Vagina (tissue), 2 donors: Measurements from ENCODE around the gene F12. TPM values are rescaled to one million over a fixed set of nuclear protein-coding genes. Genes with fewer than 3 reads are reported as not detected.

ENCODE experiments used
- DNase-seq, 2 donors: peaks; one replicate each; pipeline ENCODE4 v3.0.0-alpha.2; 2017; ENCODE audit errors: extremely low spot score in 2 of 2
- H3K27ac ChIP-seq: fragments of 200-600 bp; sonication (generic); one replicate; pipeline ENCODE4 v1.5.1; 2019
- H3K27me3 ChIP-seq: fragments of 200-600 bp; sonication (generic); one replicate; pipeline ENCODE4 v1.5.1; 2019
- H3K36me3 ChIP-seq, 2 donors: fragments of 200-600 bp; sonication (generic); one replicate each; pipeline ENCODE4 v1.5.1; 2017 to 2019
- H3K4me1 ChIP-seq: fragments of 200-600 bp; sonication (generic); one replicate; pipeline ENCODE4 v1.5.1; 2019
- H3K4me3 ChIP-seq, 2 donors: fragments of 200-600 bp; sonication (generic); 1 replicate in 1 of 2; 2 replicates in 1 of 2; pipeline ENCODE4 v1.5.1; 2016 to 2019
- H3K9me3 ChIP-seq: fragments of 200-600 bp; sonication (generic); one replicate; pipeline ENCODE4 v1.5.1; 2019
- POLR2A ChIP-seq, 2 donors: fragments of 450-650 bp; IDR thresholded peaks; one replicate each; pipeline ENCODE4 v1.6.1; 2017; ENCODE audit warnings: antibody characterized with exemption in 2 of 2, mild to moderate bottlenecking in 2 of 2, moderate library complexity in 2 of 2
- POLR2AphosphoS5 ChIP-seq, 2 donors: sonication (generic); formaldehyde crosslinking; IDR thresholded peaks; one replicate each; pipeline ENCODE4 v1.9.0; 2017; ENCODE audit warnings: antibody characterized with exemption in 2 of 2, mild to moderate bottlenecking in 2 of 2, low read depth in 1 of 2; ENCODE audit not compliant: insufficient read depth in 1 of 2
- intact Hi-C: fragments of 100-400 bp; cut with DNase I; formaldehyde crosslinking; loops from one replicate; pipeline ENCODE4 v1.15.1; 2023
- total RNA-seq: library from RNA; depleted of rRNA; stranded (reverse); fragments of >200 nt; gene quantifications from one replicate; pipeline ENCODE4 v1.2.3, GENCODE V29; 2016
- TF ChIP-seq, protein P1 (sequence below), 3 experiments: fragments of 450-650 bp in 2 of 3; fragments of 200-600 bp in 1 of 3; sonication (generic) in 1 of 3; IDR thresholded peaks; one replicate each; pipeline ENCODE4 v1.5.1; 2017 to 2019; ENCODE audit warnings: antibody characterized with exemption in 3 of 3, mild to moderate bottlenecking in 2 of 3, moderate library complexity in 2 of 3

F12 gene
- total RNA-seq, 1 donor from 2014 or later: 5.2 TPM

DNA sequence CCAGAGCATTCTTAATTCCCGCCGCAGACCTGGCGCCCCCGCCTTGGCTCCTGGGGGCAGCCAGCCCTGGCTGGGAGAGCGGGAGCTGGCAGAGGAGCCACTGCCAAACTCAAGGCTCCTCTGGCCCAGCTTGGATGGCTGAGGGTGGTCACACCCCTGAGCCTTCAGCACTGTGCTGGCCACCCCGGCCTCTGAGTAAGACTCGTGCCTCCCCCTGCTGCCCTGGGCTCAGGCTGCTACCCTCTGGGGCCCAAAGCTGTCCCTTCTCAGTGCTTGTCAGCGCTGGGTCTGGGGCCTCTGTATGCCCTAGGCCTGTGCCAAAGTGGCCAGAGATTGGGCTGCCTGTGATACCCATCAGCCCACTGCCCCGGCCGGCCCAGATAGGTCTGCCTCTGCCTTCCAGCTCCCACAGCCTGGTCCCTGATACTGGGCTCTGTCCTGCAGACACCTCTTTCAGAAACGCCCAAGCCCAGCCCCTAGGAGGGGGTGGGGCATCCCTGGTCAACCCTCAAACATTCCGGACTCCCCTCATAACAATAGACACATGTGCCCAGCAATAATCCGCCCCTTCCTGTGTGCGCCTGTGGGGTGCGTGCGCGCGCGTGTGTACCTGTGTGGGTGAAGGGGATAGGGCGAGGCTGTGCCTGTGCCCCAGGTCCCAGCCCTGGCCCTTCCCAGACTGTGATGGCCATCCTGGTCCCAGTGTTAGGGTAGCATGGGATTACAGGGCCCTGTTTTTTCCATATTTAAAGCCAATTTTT lies 32.9 kb upstream of the F12 start:
- Histone ChIP-seq H3K9me3 (no peaks in the 10 kb centered on the region), H3K4me1 (peaks cover 11% of the 10 kb centered on the region), H3K27me3 (no peaks in the 10 kb centered on the region), H3K36me3 (peaks cover 0 to 20% of the 10 kb centered on the region in 2 donors), H3K4me3 (no peak overlapping the region), H3K27ac (no peak overlapping the region)
- no peak for DNase-seq
- intact Hi-C loops: no loop called here
- TF ChIP-seq POLR2AphosphoS5 (IDR thresholded peaks at IDR 0.05; ENCODE audit: insufficient read depth in 1 of 2, low read depth in 1 of 2) (no peak), POLR2A (IDR thresholded peaks at IDR 0.05) (no peak)
- TF ChIP-seq, protein P1, sequence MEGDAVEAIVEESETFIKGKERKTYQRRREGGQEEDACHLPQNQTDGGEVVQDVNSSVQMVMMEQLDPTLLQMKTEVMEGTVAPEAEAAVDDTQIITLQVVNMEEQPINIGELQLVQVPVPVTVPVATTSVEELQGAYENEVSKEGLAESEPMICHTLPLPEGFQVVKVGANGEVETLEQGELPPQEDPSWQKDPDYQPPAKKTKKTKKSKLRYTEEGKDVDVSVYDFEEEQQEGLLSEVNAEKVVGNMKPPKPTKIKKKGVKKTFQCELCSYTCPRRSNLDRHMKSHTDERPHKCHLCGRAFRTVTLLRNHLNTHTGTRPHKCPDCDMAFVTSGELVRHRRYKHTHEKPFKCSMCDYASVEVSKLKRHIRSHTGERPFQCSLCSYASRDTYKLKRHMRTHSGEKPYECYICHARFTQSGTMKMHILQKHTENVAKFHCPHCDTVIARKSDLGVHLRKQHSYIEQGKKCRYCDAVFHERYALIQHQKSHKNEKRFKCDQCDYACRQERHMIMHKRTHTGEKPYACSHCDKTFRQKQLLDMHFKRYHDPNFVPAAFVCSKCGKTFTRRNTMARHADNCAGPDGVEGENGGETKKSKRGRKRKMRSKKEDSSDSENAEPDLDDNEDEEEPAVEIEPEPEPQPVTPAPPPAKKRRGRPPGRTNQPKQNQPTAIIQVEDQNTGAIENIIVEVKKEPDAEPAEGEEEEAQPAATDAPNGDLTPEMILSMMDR (IDR thresholded peaks at IDR 0.05): no peak

GRCh38 chr5:177440990-177441780 lies 31.8 kb upstream of the F12 start:
- DNase-seq: no peak
- Histone ChIP-seq H3K27ac (no peak overlapping the region), H3K9me3 (no peaks in the 10 kb centered on the region), H3K36me3 (peaks cover 0 to 26% of the 10 kb centered on the region in 2 donors), H3K4me1 (peaks cover 3% of the 10 kb centered on the region), H3K4me3 (no peak overlapping the region), H3K27me3 (no peaks in the 10 kb centered on the region)
- TF ChIP-seq, protein P1 (IDR thresholded peaks at IDR 0.05): no peak
- TF ChIP-seq POLR2A (IDR thresholded peaks at IDR 0.05) (no peak), POLR2AphosphoS5 (IDR thresholded peaks at IDR 0.05; ENCODE audit: insufficient read depth in 1 of 2, low read depth in 1 of 2) (no peak)
- intact Hi-C loops: no loop called here

DNA sequence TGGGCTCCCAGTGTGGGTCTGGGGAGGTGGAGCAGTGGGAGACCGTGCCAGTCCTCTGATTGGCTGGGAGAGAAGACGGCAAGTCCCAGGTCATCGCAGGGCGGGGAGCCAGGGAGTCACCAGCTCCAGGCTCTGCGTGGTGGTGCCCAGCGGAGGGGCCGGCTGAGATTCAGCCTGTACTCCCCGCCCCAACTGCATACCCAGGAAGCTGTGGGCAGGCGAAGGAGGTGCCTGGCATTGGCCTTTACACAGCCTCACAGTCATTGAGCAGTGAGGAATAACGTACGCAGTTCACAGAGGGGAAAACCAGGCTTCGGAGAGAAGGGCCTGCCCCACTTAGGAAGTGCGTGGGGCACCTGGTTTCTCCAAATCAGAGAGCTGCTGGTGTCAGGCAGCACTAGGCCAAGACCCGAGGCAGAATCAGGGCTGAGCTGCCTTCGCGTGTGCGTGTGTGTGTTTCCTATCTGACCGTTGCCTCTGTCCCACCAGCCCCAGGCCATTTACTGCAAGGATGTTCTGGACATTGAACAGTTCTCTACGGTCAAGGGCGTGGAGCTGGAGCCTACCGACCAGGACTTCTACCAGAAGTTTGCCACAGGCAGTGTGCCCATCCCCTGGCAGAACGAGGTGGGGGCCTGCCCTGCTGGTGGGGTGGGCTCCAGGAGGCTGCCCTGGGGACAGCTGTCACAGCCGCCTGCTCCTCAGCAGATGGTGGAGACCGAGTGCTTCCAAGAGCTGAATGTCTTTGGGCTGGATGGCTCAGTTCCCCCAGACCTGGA lies 31.0 kb upstream of the F12 start:
- TF ChIP-seq POLR2AphosphoS5 (IDR thresholded peaks at IDR 0.05; ENCODE audit: insufficient read depth in 1 of 2, low read depth in 1 of 2): no peak
- TF ChIP-seq, protein P1 (IDR thresholded peaks at IDR 0.05): no peak
- no peak for TF ChIP-seq POLR2A (IDR thresholded peaks at IDR 0.05)
- no peak for DNase-seq
- intact Hi-C loops: no loop called here
- no peaks in the 10 kb centered on the region for H3K4me1 ChIP-seq
- no peak overlapping the region for H3K27ac ChIP-seq
- H3K4me3 ChIP-seq: no peak overlapping the region
- no peaks in the 10 kb centered on the region for H3K9me3 ChIP-seq
- H3K27me3 ChIP-seq: no peaks in the 10 kb centered on the region
- H3K36me3 ChIP-seq: peaks cover 0 to 34% of the 10 kb centered on the region in 2 donors

DNA sequence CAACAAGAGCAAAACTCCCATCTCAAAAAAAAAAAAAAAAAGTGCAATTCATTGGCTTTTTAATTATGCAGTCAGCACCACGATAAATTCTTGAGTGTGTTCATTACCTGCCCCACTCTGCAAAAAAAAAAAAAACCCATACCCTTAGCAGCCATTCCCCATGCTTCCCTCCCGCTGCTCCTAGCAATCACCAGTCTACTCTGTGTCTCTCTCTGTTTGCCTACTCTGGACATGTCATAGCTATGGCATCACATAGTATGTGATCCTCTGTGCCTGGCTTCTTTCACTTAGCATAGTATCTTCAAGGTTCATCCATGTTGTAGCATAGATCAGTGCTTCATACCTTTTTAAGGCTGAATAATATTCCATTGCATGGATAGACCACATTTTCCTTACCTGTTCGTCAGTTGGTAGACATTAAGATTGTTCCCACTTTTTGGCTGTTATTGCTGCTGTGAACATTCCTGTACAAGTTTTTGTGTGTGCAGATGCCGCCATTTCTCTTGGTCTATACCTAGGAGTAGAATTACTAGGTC lies 30.2 kb upstream of the F12 start:
- TF ChIP-seq POLR2AphosphoS5 (IDR thresholded peaks at IDR 0.05; ENCODE audit: insufficient read depth in 1 of 2, low read depth in 1 of 2): no peak
- no peak for TF ChIP-seq POLR2A (IDR thresholded peaks at IDR 0.05)
- TF ChIP-seq, protein P1 (IDR thresholded peaks at IDR 0.05): no peak
- H3K9me3 ChIP-seq: no peaks in the 10 kb centered on the region
- no peak for DNase-seq
- H3K27ac ChIP-seq: no peak overlapping the region
- no peak overlapping the region for H3K4me3 ChIP-seq
- intact Hi-C loops: no loop called here
- no peaks in the 10 kb centered on the region for H3K4me1 ChIP-seq
- H3K36me3 ChIP-seq: peaks cover 0 to 40% of the 10 kb centered on the region in 2 donors
- H3K27me3 ChIP-seq: no peaks in the 10 kb centered on the region
